ENCODE measurements around the gene WDR37.
A peak's percentile ranks its signal among the peaks of the same experiment; 100 is the strongest.
"Not testable (repeated sequence)": the region's sequence is repeated elsewhere in the genome, so short reads cannot be mapped to it uniquely, and the experiment has no call there.

WDR37 gene

GRCh38 chr10:1043532-1043995 is 12.6 kb upstream of the WDR37 start:
- no peak for DNase-seq (ENCODE audit: low spot score)

- DNase-seq (ENCODE audit: low spot score): no peak
These were observed 12.0 kb upstream of the WDR37 start for GRCh38 chr10:1044146-1044545.

- no peak for DNase-seq (ENCODE audit: low spot score)
These were observed 11.2 kb upstream of the WDR37 start for GRCh38 chr10:1044964-1045363.

- DNase-seq (ENCODE audit: low spot score): no peak
These were observed 10.8 kb upstream of the WDR37 start for GRCh38 chr10:1045415-1045814.

- no peak for DNase-seq (ENCODE audit: low spot score)
These were observed 8.2 kb upstream of the WDR37 start for GRCh38 chr10:1047937-1048336.

GRCh38 chr10:1048349-1048731 is 7.8 kb upstream of the WDR37 start:
- no peak for DNase-seq (ENCODE audit: low spot score)

GRCh38 chr10:1048732-1049424 is 7.3 kb upstream of the WDR37 start, which contains the start of gene IDI1:
Gene IDI1, minus strand, starts transcription at chr10:1049119. Its CDS starts 116 bp downstream, at chr10:1049003.
- DNase-seq (ENCODE audit: low spot score): peak; percentile 98

GRCh38 chr10:1049425-1049958 is 6.7 kb upstream of the WDR37 start:
- no peak for DNase-seq (ENCODE audit: low spot score)

GRCh38 chr10:1050145-1050544 is 6.0 kb upstream of the WDR37 start:
- DNase-seq (ENCODE audit: low spot score): no peak

GRCh38 chr10:1050554-1050953 is 5.6 kb upstream of the WDR37 start:
- no peak for DNase-seq (ENCODE audit: low spot score)

GRCh38 chr10:1054684-1055083 is 1.5 kb upstream of the WDR37 start:
- DNase-seq (ENCODE audit: low spot score): no peak

GRCh38 chr10:1057106-1057657 is 997 bp downstream of the WDR37 start:
- DNase-seq (ENCODE audit: low spot score): peak; percentile 23

- no peak for DNase-seq (ENCODE audit: low spot score)
These were observed 1.8 kb downstream of the WDR37 start for GRCh38 chr10:1058017-1058416.

- DNase-seq (ENCODE audit: low spot score): no peak
These were observed 3.7 kb downstream of the WDR37 start for GRCh38 chr10:1059902-1060301.

GRCh38 chr10:1061930-1062774 is 6.0 kb downstream of the WDR37 start:
- DNase-seq (ENCODE audit: low spot score): no peak

- no peak for DNase-seq (ENCODE audit: low spot score)
These were observed 7.2 kb downstream of the WDR37 start for GRCh38 chr10:1063232-1063865.

GRCh38 chr10:1064964-1065247 is 8.7 kb downstream of the WDR37 start:
- DNase-seq (ENCODE audit: low spot score): no peak

GRCh38 chr10:1066734-1067133 is 10.5 kb downstream of the WDR37 start:
- DNase-seq (ENCODE audit: low spot score): not testable (repeated sequence)

- DNase-seq (ENCODE audit: low spot score): no peak
These were observed 12.5 kb downstream of the WDR37 start for GRCh38 chr10:1068380-1069361.

- no peak for DNase-seq (ENCODE audit: low spot score)
These were observed 14.7 kb downstream of the WDR37 start for GRCh38 chr10:1070919-1071318.

- no peak for DNase-seq (ENCODE audit: low spot score)
These were observed 18.0 kb downstream of the WDR37 start for GRCh38 chr10:1074052-1074747.

Measured in GM03348 (cell line).